Hepatocyte (in vitro differentiated cells): ENCODE data around the gene MRO. TPM values are rescaled to one million over a fixed set of nuclear protein-coding genes. Genes with fewer than 3 reads are reported as not detected.

ENCODE experiments used
- DNase-seq: peaks from one replicate; pipeline ENCODE4 v3.0.0-alpha.2; 2016; ENCODE audit warnings: low spot score
- H2AFZ ChIP-seq: fragments of 200-600 bp; sonication (generic); 2 replicates; pipeline ENCODE4 v1.6.0; 2016; ENCODE audit warnings: antibody characterized with exemption, mild to moderate bottlenecking
- H3K27ac ChIP-seq: fragments of 200-600 bp; sonication (generic); 2 replicates; pipeline ENCODE4 v1.5.1; 2016; ENCODE audit warnings: mild to moderate bottlenecking
- H3K27me3 ChIP-seq: fragments of 200-600 bp; sonication (generic); 2 replicates; pipeline ENCODE4 v1.6.1; 2016
- H3K36me3 ChIP-seq: fragments of 200-600 bp; sonication (generic); replicated peaks from 2 replicates; pipeline ENCODE4 v1.5.1; 2016; ENCODE audit warnings: low read depth; ENCODE audit not compliant: insufficient read depth
- H3K4me1 ChIP-seq: fragments of 200-600 bp; sonication (generic); 2 replicates; pipeline ENCODE4 v1.5.1; 2016; ENCODE audit warnings: mild to moderate bottlenecking, moderate library complexity; ENCODE audit not compliant: insufficient read depth
- H3K4me2 ChIP-seq: fragments of 200-600 bp; sonication (generic); 2 replicates; pipeline ENCODE4 v1.6.0; 2016
- H3K4me3 ChIP-seq: fragments of 200-600 bp; sonication (generic); 2 replicates; pipeline ENCODE4 v1.5.1; 2016; ENCODE audit warnings: mild to moderate bottlenecking
- H3K79me2 ChIP-seq: fragments of 200-600 bp; sonication (generic); 2 replicates; pipeline ENCODE4 v1.6.0; 2017; ENCODE audit warnings: mild to moderate bottlenecking
- H3K9me2 ChIP-seq: fragments of 200-600 bp; sonication (generic); replicated peaks from 2 replicates; pipeline ENCODE4 v1.6.0; 2017; ENCODE audit warnings: mild to moderate bottlenecking; ENCODE audit not compliant: insufficient read depth
- H3K9me3 ChIP-seq: fragments of 200-600 bp; sonication (generic); 2 replicates; pipeline ENCODE4 v1.5.1; 2016; ENCODE audit warnings: low read depth, mild to moderate bottlenecking
- H4K20me1 ChIP-seq: fragments of 200-600 bp; sonication (generic); 2 replicates; pipeline ENCODE4 v1.6.0; 2016; ENCODE audit warnings: mild to moderate bottlenecking; ENCODE audit not compliant: insufficient read depth, poor library complexity, severe bottlenecking
- CTCF ChIP-seq: fragments of 200-600 bp; sonication (generic); IDR thresholded peaks from 2 replicates; pipeline ENCODE4 v1.5.1; 2016; ENCODE audit warnings: antibody characterized with exemption, mild to moderate bottlenecking; ENCODE audit not compliant: poor library complexity
- EZH2 ChIP-seq: fragments of 200-600 bp; sonication (generic); IDR thresholded peaks from 2 replicates; pipeline ENCODE4 v1.6.1; 2016; ENCODE audit warnings: antibody characterized with exemption, mild to moderate bottlenecking, borderline replicate concordance
- EZH2phosphoT487 ChIP-seq: fragments of 200-600 bp; sonication (generic); IDR thresholded peaks from one replicate; pipeline ENCODE4 v1.6.1; 2018; ENCODE audit warnings: antibody characterized with exemption, mild to moderate bottlenecking, low read depth, moderate library complexity; ENCODE audit not compliant: unreplicated experiment, severe bottlenecking
- WGBS: methylation state at CpG from one replicate; pipeline ENCODE4 v1.1.6; 2016; ENCODE audit warnings: low lambda C conversion rate; ENCODE audit errors: missing lambda C conversion rate; 5-methylcytosine and 5-hydroxymethylcytosine counted together
- polyA plus RNA-seq: library from polyadenylated mRNA; unstranded; fragments of >200 nt; fragmentation: Nextera tagmentation; extraction: Ambion mirVana; gene quantifications from 2 replicates; pipeline ENCODE4 v1.2.1, GENCODE V29; 2016
- total RNA-seq: library from RNA; depleted of rRNA; stranded (reverse); fragments of >200 nt; gene quantifications from 2 replicates; pipeline ENCODE4 v1.2.3, GENCODE V29; 2014

The MRO gene
- total and polyA plus RNA-seq, 2 experiments from 2014 or later: 1.3 to 2.0 TPM

- H3K27ac ChIP-seq: no peak overlapping the region
- peaks cover 11% of the 10 kb centered on the region for H3K4me1 ChIP-seq
- WGBS: 66% methylated on average over 4 of the region's 4 CpGs
- TF ChIP-seq EZH2phosphoT487: no peak
- no peak for TF ChIP-seq EZH2
- TF ChIP-seq CTCF: no peak
- no peak for DNase-seq
- H3K27me3 ChIP-seq: no peaks in the 10 kb centered on the region
- no peaks in the 10 kb centered on the region for H3K9me2 ChIP-seq
- H2AFZ ChIP-seq: no peak overlapping the region
- no peaks in the 10 kb centered on the region for H3K79me2 ChIP-seq
- no peaks in the 10 kb centered on the region for H3K36me3 ChIP-seq
- H3K4me3 ChIP-seq: no peak overlapping the region
- H3K4me2 ChIP-seq: no peak overlapping the region
- H4K20me1 ChIP-seq: no peaks in the 10 kb centered on the region
- H3K9me3 ChIP-seq: no peaks in the 10 kb centered on the region
Measured at GRCh38 chr18:50863840-50864375, 44.1 kb upstream of the MRO start.

DNA sequence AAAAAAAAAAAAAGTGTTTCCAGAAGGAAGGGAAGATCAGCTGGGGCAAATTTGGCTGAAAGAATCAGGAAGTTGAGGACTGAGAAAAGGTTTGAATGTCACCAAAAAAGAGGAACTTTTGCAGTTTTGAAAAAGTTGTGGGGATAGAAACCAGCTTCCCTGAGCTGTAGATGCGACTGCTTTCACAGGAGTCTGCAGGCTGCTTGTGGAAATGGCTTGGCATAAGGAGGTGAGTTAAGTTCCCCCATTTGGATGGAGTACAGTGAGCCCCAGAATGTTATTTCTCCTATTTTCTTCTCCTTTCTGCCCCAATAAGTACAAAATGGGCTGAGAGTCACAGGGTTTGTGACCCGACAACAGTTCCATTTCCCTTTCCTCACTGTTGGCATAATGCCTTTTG lies 42.6 kb upstream of the MRO start:
- no peak for DNase-seq
- H3K9me2 ChIP-seq: no peaks in the 10 kb centered on the region
- H3K4me1 ChIP-seq: peaks cover 11% of the 10 kb centered on the region
- TF ChIP-seq EZH2phosphoT487 (no peak), EZH2 (no peak), CTCF (no peak)
- H3K4me3 ChIP-seq: no peak overlapping the region
- no peak overlapping the region for H2AFZ ChIP-seq
- H3K9me3 ChIP-seq: no peaks in the 10 kb centered on the region
- H3K4me2 ChIP-seq: no peak overlapping the region
- no peaks in the 10 kb centered on the region for H3K36me3 ChIP-seq
- no peak overlapping the region for H3K27ac ChIP-seq
- H3K79me2 ChIP-seq: no peaks in the 10 kb centered on the region
- H4K20me1 ChIP-seq: no peaks in the 10 kb centered on the region
- H3K27me3 ChIP-seq: no peaks in the 10 kb centered on the region
- WGBS: 80% methylated on average over 2 of the region's 2 CpGs

DNA sequence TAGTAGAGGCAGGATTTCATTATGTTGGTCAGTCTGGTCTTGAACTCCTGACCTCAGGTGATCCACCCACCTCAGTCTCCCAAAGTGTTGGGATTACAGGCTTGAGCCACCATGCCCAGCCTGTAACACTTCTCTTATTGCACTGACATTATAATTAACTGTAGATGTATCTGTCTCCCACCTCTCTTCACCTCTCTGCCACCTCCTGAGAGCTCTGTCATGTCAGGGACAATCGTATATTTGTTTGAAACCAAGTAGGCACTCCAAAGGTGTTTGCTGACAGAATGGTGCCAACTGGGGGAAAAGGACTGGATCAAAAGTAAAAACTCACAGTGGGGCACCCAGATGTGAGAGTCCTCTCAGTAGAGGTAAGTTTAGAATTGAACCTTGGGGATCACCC lies 41.8 kb upstream of the MRO start:
- H2AFZ ChIP-seq: no peak overlapping the region
- no peaks in the 10 kb centered on the region for H3K27me3 ChIP-seq
- TF ChIP-seq CTCF (no peak), EZH2 (no peak), EZH2phosphoT487 (no peak)
- H3K27ac ChIP-seq: no peak overlapping the region
- no peaks in the 10 kb centered on the region for H3K9me2 ChIP-seq
- no peaks in the 10 kb centered on the region for H4K20me1 ChIP-seq
- H3K4me1 ChIP-seq: peaks cover 11% of the 10 kb centered on the region
- no peak overlapping the region for H3K4me2 ChIP-seq
- no peaks in the 10 kb centered on the region for H3K36me3 ChIP-seq
- no peaks in the 10 kb centered on the region for H3K79me2 ChIP-seq
- no peaks in the 10 kb centered on the region for H3K9me3 ChIP-seq
- no peak overlapping the region for H3K4me3 ChIP-seq
- WGBS: 92% methylated on average over 1 of the region's 1 CpG
- DNase-seq: no peak
